ENCODE measurements around the gene SCG3. TPM values are rescaled to one million over a fixed set of nuclear protein-coding genes. Genes with fewer than 3 reads are reported as not detected.

SCG3 gene
- total and polyA plus RNA-seq, 10 donors = 0.06 to 0.16 TPM; not detected in 8

DNA sequence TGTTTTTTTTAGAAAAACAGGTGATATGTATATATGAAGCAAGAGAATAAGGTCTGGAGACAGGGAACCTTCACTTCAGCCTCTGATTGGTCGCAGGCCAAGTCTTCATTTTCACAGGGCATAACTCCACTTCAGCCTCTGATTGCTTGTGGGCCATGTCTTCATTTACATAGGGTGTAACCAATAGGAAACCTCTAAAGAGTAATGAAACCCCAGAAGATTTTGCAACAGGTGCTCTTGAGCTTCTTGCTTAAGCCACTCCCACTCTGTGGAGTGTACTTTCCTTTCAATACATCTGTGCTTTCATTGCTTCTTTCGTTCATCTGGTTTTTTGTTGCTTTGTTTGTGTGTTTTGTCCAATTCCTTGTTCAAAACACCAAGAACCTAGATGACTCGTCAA is 22.6 kb upstream of the SCG3 start:
- Histone ChIP-seq H3K4me1 (no peaks in the 10 kb centered on the region), H3K9me3 (no peaks in the 10 kb centered on the region), H3K36me3 (no peaks in the 10 kb centered on the region), H3K27me3 (replicated peaks in 1 of 7) (no peaks in the 10 kb centered on the region), H3K27ac (no peak overlapping the region), H3K4me3 (no peak overlapping the region)
- no peak for TF ChIP-seq POLR2A (IDR thresholded peaks at IDR 0.05)
- intact Hi-C loops (cut with DNase I; ENCODE audit: low total_unique reads) = no loop called here
- 67 to 86% (median 79%) methylated on average over 3 of the region's 3 CpGs for WGBS, 5 donors
- no peak for DNase-seq

GRCh38 chr15:51661072-51661471 is 20.2 kb upstream of the SCG3 start:
- DNase-seq = no peak
- H3K27me3 ChIP-seq (replicated peaks in 1 of 7) = no peaks in the 10 kb centered on the region
- H3K27ac ChIP-seq = no peak overlapping the region
- WGBS, 5 donors = 87 to 94% (median 89%) methylated on average over 2 of the region's 2 CpGs
- intact Hi-C loops (cut with DNase I; ENCODE audit: low total_unique reads) = no loop called here
- no peak overlapping the region for H3K4me3 ChIP-seq
- H3K9me3 ChIP-seq = no peaks in the 10 kb centered on the region
- no peaks in the 10 kb centered on the region for H3K4me1 ChIP-seq
- no peaks in the 10 kb centered on the region for H3K36me3 ChIP-seq
- TF ChIP-seq POLR2A (IDR thresholded peaks at IDR 0.05) = no peak
- TF ChIP-seq, protein P1, sequence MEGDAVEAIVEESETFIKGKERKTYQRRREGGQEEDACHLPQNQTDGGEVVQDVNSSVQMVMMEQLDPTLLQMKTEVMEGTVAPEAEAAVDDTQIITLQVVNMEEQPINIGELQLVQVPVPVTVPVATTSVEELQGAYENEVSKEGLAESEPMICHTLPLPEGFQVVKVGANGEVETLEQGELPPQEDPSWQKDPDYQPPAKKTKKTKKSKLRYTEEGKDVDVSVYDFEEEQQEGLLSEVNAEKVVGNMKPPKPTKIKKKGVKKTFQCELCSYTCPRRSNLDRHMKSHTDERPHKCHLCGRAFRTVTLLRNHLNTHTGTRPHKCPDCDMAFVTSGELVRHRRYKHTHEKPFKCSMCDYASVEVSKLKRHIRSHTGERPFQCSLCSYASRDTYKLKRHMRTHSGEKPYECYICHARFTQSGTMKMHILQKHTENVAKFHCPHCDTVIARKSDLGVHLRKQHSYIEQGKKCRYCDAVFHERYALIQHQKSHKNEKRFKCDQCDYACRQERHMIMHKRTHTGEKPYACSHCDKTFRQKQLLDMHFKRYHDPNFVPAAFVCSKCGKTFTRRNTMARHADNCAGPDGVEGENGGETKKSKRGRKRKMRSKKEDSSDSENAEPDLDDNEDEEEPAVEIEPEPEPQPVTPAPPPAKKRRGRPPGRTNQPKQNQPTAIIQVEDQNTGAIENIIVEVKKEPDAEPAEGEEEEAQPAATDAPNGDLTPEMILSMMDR (IDR thresholded peaks at IDR 0.05 in 8 of 11, conservative IDR thresholded peaks at IDR 0.05 in 3 of 11) = no peak
- TF ChIP-seq POLR2AphosphoS5 (IDR thresholded peaks at IDR 0.05) = no peak

- WGBS, 5 donors = 31 to 60% (median 49%) methylated on average over 6 of the region's 6 CpGs
- no peaks in the 10 kb centered on the region for H3K9me3 ChIP-seq
- no peak overlapping the region for H3K4me3 ChIP-seq
- TF ChIP-seq, protein P1 (IDR thresholded peaks at IDR 0.05 in 8 of 11, conservative IDR thresholded peaks at IDR 0.05 in 3 of 11) = no peak
- TF ChIP-seq POLR2A (IDR thresholded peaks at IDR 0.05) (no peak), POLR2AphosphoS5 (IDR thresholded peaks at IDR 0.05) (no peak)
- H3K27me3 ChIP-seq (replicated peaks in 1 of 7) = no peaks in the 10 kb centered on the region
- intact Hi-C loops (cut with DNase I; ENCODE audit: low total_unique reads) = no loop called here
- H3K27ac ChIP-seq = no peak overlapping the region
- H3K4me1 ChIP-seq = peaks cover 0 to 8% (median 0%) of the 10 kb centered on the region in 6 donors
- no peak for DNase-seq
- H3K36me3 ChIP-seq = no peaks in the 10 kb centered on the region
These were observed 13.8 kb upstream of the SCG3 start for GRCh38 chr15:51667478-51667877.

DNA sequence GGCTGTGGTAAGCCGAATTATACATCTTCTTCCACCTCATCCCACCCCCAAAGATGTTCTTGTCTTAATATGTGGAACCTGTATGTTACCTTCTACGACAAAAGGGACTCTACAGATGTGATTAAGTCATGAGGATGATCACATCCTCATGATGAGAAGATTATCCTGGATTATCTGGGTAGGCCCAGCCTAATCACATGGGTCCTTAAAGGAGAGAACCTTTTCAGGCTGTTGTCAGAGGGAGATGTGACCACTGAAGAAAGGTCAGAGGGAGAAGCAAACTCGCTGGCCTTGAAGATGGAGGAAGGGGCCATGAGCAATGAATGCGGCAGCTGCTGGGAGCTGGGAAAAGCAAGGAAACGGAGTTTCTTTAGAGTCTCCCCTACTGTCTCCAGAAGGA is 12.9 kb upstream of the SCG3 start:
- intact Hi-C loops (cut with DNase I; ENCODE audit: low total_unique reads) = no loop called here

More for the DNA sequence above, 12.9 kb upstream of the SCG3 start:
- no peak for DNase-seq
- Histone ChIP-seq H3K27me3 (replicated peaks in 1 of 7) (no peaks in the 10 kb centered on the region), H3K4me3 (no peak overlapping the region), H3K9me3 (no peaks in the 10 kb centered on the region), H3K36me3 (no peaks in the 10 kb centered on the region), H3K4me1 (peaks cover 0 to 8% (median 0%) of the 10 kb centered on the region in 6 donors), H3K27ac (no peak overlapping the region)
- TF ChIP-seq POLR2AphosphoS5 (IDR thresholded peaks at IDR 0.05) (no peak), POLR2A (IDR thresholded peaks at IDR 0.05) (no peak)
- TF ChIP-seq, protein P1 (IDR thresholded peaks at IDR 0.05 in 8 of 11, conservative IDR thresholded peaks at IDR 0.05 in 3 of 11) = no peak
- WGBS, 5 donors = 82 to 85% (median 83%) methylated on average over 5 of the region's 5 CpGs

All from spleen (tissue), 11 donors.